ENCODE data around the gene MTTP. TPM values are rescaled to one million over a fixed set of nuclear protein-coding genes. Genes with fewer than 3 reads are reported as not detected.

The MTTP gene
- total and polyA plus RNA-seq, 2 experiments from 2014 or later: 0.08 to 0.14 TPM

- ATAC-seq (no peak), DNase-seq (ENCODE audit: low spot score) (no peak)
- TF ChIP-seq ETS1 (IDR thresholded peaks at IDR 0.05) (no peak), ZNF114 (CRISPR knock-in tag; IDR thresholded peaks at IDR 0.05) (no peak), EZH2phosphoT487 (IDR thresholded peaks at IDR 0.05; ENCODE audit: unreplicated experiment) (no peak), STAT1 (IDR thresholded peaks at IDR 0.05; ENCODE audit: unreplicated experiment) (no peak), ZNF331 (CRISPR knock-in tag; IDR thresholded peaks at IDR 0.05; ENCODE audit: low read depth) (no peak), NANOG (IDR thresholded peaks at IDR 0.05; ENCODE audit: borderline replicate concordance) (no peak)
- TF ChIP-seq, protein P1, sequence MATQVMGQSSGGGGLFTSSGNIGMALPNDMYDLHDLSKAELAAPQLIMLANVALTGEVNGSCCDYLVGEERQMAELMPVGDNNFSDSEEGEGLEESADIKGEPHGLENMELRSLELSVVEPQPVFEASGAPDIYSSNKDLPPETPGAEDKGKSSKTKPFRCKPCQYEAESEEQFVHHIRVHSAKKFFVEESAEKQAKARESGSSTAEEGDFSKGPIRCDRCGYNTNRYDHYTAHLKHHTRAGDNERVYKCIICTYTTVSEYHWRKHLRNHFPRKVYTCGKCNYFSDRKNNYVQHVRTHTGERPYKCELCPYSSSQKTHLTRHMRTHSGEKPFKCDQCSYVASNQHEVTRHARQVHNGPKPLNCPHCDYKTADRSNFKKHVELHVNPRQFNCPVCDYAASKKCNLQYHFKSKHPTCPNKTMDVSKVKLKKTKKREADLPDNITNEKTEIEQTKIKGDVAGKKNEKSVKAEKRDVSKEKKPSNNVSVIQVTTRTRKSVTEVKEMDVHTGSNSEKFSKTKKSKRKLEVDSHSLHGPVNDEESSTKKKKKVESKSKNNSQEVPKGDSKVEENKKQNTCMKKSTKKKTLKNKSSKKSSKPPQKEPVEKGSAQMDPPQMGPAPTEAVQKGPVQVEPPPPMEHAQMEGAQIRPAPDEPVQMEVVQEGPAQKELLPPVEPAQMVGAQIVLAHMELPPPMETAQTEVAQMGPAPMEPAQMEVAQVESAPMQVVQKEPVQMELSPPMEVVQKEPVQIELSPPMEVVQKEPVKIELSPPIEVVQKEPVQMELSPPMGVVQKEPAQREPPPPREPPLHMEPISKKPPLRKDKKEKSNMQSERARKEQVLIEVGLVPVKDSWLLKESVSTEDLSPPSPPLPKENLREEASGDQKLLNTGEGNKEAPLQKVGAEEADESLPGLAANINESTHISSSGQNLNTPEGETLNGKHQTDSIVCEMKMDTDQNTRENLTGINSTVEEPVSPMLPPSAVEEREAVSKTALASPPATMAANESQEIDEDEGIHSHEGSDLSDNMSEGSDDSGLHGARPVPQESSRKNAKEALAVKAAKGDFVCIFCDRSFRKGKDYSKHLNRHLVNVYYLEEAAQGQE (IDR thresholded peaks at IDR 0.05; ENCODE audit: unreplicated experiment): no peak
- H3K4me1 ChIP-seq (ENCODE audit: insufficient read depth): no peaks in the 10 kb centered on the region
- no peaks in the 10 kb centered on the region for H3K79me2 ChIP-seq (replicated peaks; ENCODE audit: insufficient read depth)
- Mint-ChIP-seq H3K9me3 (peaks cover 3% of the 10 kb centered on the region; the same call in 1 of the 3 replicates), H3K4me3 (no peak overlapping the region), H3K4me1 (peaks cover 3% of the 10 kb centered on the region; the same call in 2 of the 3 replicates), H3K27me3 (ENCODE audit: insufficient read depth, low read depth, poor library complexity) (peaks cover 3% of the 10 kb centered on the region), H3K36me3 (ENCODE audit: low read depth) (no peaks in the 10 kb centered on the region), H3K27ac (no peak overlapping the region)
- H3K27ac ChIP-seq (ENCODE audit: low read depth): no peak overlapping the region
- no peaks in the 10 kb centered on the region for H3K9me2 ChIP-seq (ENCODE audit: insufficient read depth)
- H3K36me3 ChIP-seq (ENCODE audit: insufficient read depth): no peaks in the 10 kb centered on the region
- no peaks in the 10 kb centered on the region for H3K27me3 ChIP-seq (ENCODE audit: insufficient read depth)
- H3K4me3 ChIP-seq: no peak overlapping the region
- no peak overlapping the region for H3K4me2 ChIP-seq
- H3F3A ChIP-seq (replicated peaks; ENCODE audit: low read depth): no peaks in the 10 kb centered on the region
- no peaks in the 10 kb centered on the region for H4K20me1 ChIP-seq (replicated peaks; ENCODE audit: insufficient read depth)
- no peak overlapping the region for H2AFZ ChIP-seq
Measured at GRCh38 chr4:99536848-99537247, 37.8 kb upstream of the MTTP start.

- Mint-ChIP-seq H3K27ac (no peak overlapping the region), H3K36me3 (ENCODE audit: low read depth) (no peaks in the 10 kb centered on the region), H3K4me1 (peaks cover 3% of the 10 kb centered on the region; the same call in 2 of the 3 replicates), H3K9me3 (peaks cover 3% of the 10 kb centered on the region; the same call in 1 of the 3 replicates), H3K4me3 (no peak overlapping the region), H3K27me3 (ENCODE audit: insufficient read depth, low read depth, poor library complexity) (peaks cover 3% of the 10 kb centered on the region)
- H2AFZ ChIP-seq: no peak overlapping the region
- no peak overlapping the region for H3K4me3 ChIP-seq
- DNase-seq (ENCODE audit: low spot score) (no peak), ATAC-seq (no peak)
- H3F3A ChIP-seq (replicated peaks; ENCODE audit: low read depth): no peaks in the 10 kb centered on the region
- no peaks in the 10 kb centered on the region for H4K20me1 ChIP-seq (replicated peaks; ENCODE audit: insufficient read depth)
- no peaks in the 10 kb centered on the region for H3K27me3 ChIP-seq (ENCODE audit: insufficient read depth)
- no peaks in the 10 kb centered on the region for H3K36me3 ChIP-seq (ENCODE audit: insufficient read depth)
- no peaks in the 10 kb centered on the region for H3K9me2 ChIP-seq (ENCODE audit: insufficient read depth)
- H3K4me1 ChIP-seq (ENCODE audit: insufficient read depth): no peaks in the 10 kb centered on the region
- H3K4me2 ChIP-seq: no peak overlapping the region
- no peaks in the 10 kb centered on the region for H3K79me2 ChIP-seq (replicated peaks; ENCODE audit: insufficient read depth)
- no peak overlapping the region for H3K27ac ChIP-seq (ENCODE audit: low read depth)
- no peak for TF ChIP-seq JUNB (IDR thresholded peaks at IDR 0.05; ENCODE audit: unreplicated experiment)
- no peak for TF ChIP-seq EZH2 (IDR thresholded peaks at IDR 0.05; ENCODE audit: low read depth, unreplicated experiment)
- no peak for TF ChIP-seq ZNF331 (CRISPR knock-in tag; IDR thresholded peaks at IDR 0.05; ENCODE audit: low read depth)
- TF ChIP-seq STAT1 (IDR thresholded peaks at IDR 0.05; ENCODE audit: unreplicated experiment): no peak
- TF ChIP-seq, protein P2, sequence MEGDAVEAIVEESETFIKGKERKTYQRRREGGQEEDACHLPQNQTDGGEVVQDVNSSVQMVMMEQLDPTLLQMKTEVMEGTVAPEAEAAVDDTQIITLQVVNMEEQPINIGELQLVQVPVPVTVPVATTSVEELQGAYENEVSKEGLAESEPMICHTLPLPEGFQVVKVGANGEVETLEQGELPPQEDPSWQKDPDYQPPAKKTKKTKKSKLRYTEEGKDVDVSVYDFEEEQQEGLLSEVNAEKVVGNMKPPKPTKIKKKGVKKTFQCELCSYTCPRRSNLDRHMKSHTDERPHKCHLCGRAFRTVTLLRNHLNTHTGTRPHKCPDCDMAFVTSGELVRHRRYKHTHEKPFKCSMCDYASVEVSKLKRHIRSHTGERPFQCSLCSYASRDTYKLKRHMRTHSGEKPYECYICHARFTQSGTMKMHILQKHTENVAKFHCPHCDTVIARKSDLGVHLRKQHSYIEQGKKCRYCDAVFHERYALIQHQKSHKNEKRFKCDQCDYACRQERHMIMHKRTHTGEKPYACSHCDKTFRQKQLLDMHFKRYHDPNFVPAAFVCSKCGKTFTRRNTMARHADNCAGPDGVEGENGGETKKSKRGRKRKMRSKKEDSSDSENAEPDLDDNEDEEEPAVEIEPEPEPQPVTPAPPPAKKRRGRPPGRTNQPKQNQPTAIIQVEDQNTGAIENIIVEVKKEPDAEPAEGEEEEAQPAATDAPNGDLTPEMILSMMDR (conservative IDR thresholded peaks at IDR 0.05; ENCODE audit: low read depth in 2 of 2): no peak
- TF ChIP-seq ETS1 (IDR thresholded peaks at IDR 0.05): no peak
- TF ChIP-seq CREB1 (CRISPR knock-in tag; IDR thresholded peaks at IDR 0.05; ENCODE audit: low read depth): no peak
Measured at GRCh38 chr4:99537674-99538073, 37.0 kb upstream of the MTTP start.
